Germinal center (tissue), 1 donor: Measurements from ENCODE around the gene OR4E1.
"Not testable (repeated sequence)": the region's sequence is repeated elsewhere in the genome, so short reads cannot be mapped to it uniquely, and the experiment has no call there.

ENCODE experiments used
- DNase-seq: peaks from one replicate; pipeline ENCODE4 v3.0.0; 2012; ENCODE audit warnings: mixed read lengths, low spot score

OR4E1 gene

GRCh38 chr14:21673718-21674117 lies at the start of gene OR4E1:
Gene OR4E1 (minus strand): TSS chr14:21673818. CDS start chr14:21670935, 2,883 bp downstream.
- no peak for DNase-seq

- no peak for DNase-seq
Observed at GRCh38 chr14:21721504-21721903, 47.9 kb upstream of the OR4E1 start.

GRCh38 chr14:21719841-21720240 lies 46.2 kb upstream of the OR4E1 start:
- DNase-seq, result no peak

GRCh38 chr14:21714318-21714929 lies 40.8 kb upstream of the OR4E1 start:
- DNase-seq, result no peak

- no peak for DNase-seq
Observed at GRCh38 chr14:21712036-21712435, 38.4 kb upstream of the OR4E1 start.

GRCh38 chr14:21711360-21711961 lies 37.8 kb upstream of the OR4E1 start:
- peak; percentile 48 for DNase-seq

GRCh38 chr14:21704338-21704737 lies 30.7 kb upstream of the OR4E1 start:
- DNase-seq, result peak; percentile 11

GRCh38 chr14:21703357-21704326 lies 30.0 kb upstream of the OR4E1 start:
- DNase-seq, result peak; percentile 41

- no peak for DNase-seq
Observed at GRCh38 chr14:21702316-21702715, 28.7 kb upstream of the OR4E1 start.

- DNase-seq, result no peak
Observed at GRCh38 chr14:21699551-21699950, 25.9 kb upstream of the OR4E1 start.

- not testable (repeated sequence) for DNase-seq
Observed at GRCh38 chr14:21698538-21698937, 24.9 kb upstream of the OR4E1 start.

- not testable (repeated sequence) for DNase-seq
Observed at GRCh38 chr14:21697662-21698061, 24.0 kb upstream of the OR4E1 start.

GRCh38 chr14:21694425-21694824 lies 20.8 kb upstream of the OR4E1 start:
- no peak for DNase-seq

GRCh38 chr14:21686468-21686867 lies 12.8 kb upstream of the OR4E1 start:
- no peak for DNase-seq

- no peak for DNase-seq
Observed at GRCh38 chr14:21680072-21680471, 6.5 kb upstream of the OR4E1 start.

- no peak for DNase-seq
Observed at GRCh38 chr14:21675566-21675965, 1.9 kb upstream of the OR4E1 start.

GRCh38 chr14:21672116-21672515 lies 1.5 kb downstream of the OR4E1 start:
- DNase-seq, result no peak

GRCh38 chr14:21671371-21671770 lies 2.2 kb downstream of the OR4E1 start:
- DNase-seq, result no peak

GRCh38 chr14:21669284-21669683 lies 4.3 kb downstream of the OR4E1 start:
- no peak for DNase-seq

GRCh38 chr14:21668377-21668776 lies 5.2 kb downstream of the OR4E1 start:
- DNase-seq, result no peak

- no peak for DNase-seq
Observed at GRCh38 chr14:21656980-21657379, 16.6 kb downstream of the OR4E1 start.

GRCh38 chr14:21654215-21654614 lies 19.4 kb downstream of the OR4E1 start:
- no peak for DNase-seq
